ENCODE data around the gene DXO. TPM values are rescaled to one million over a fixed set of nuclear protein-coding genes. Genes with fewer than 3 reads are reported as not detected.

Gene DXO
- total and polyA plus RNA-seq, 2 donors (not counting 1 experiment from before 2014, with no cell fraction given) = 36.1 to 150 TPM

GRCh38 chr6:31952140-31952805 is 19.7 kb downstream of the DXO start:
- peak; percentile 31 for ATAC-seq (ENCODE audit: low read depth)
- 91% methylated on average over 3 of the region's 5 CpGs for WGBS (ENCODE audit: insufficient coverage)

More at GRCh38 chr6:31952140-31952805, 19.7 kb downstream of the DXO start:
- Mint-ChIP-seq H3K27me3 (no peaks in the 10 kb centered on the region), H3K4me3 (no peak overlapping the region), H3K27ac (no peak overlapping the region), H3K4me1 (no peaks in the 10 kb centered on the region), H3K9me3 (ENCODE audit: insufficient read depth) (no peaks in the 10 kb centered on the region)
- TF ChIP-seq CTCF (IDR thresholded peaks at IDR 0.05) (peak; percentile 42), EZH2 (IDR thresholded peaks at IDR 0.05; ENCODE audit: borderline replicate concordance, insufficient read depth, low read depth, low read length, poor library complexity, severe bottlenecking) (no peak)
- no peak overlapping the region for H3K27ac ChIP-seq (ENCODE audit: low read length in 2 of 2)
- H4K20me1 ChIP-seq (ENCODE audit: control insufficient read depth, insufficient read depth, low read length, poor library complexity, severe bottlenecking) = no peaks in the 10 kb centered on the region
- H3K4me1 ChIP-seq (ENCODE audit: control insufficient read depth in 2 of 2, insufficient read depth in 2 of 2, low read length in 2 of 2) = no peaks in the 10 kb centered on the region
- no peak overlapping the region for H3K4me3 ChIP-seq (ENCODE audit: control extremely low read depth in 1 of 5, extremely low read depth in 1 of 5, insufficient read depth in 1 of 5, low read depth in 2 of 5, low read length in 4 of 5)
- intact Hi-C loops (cut with micrococcal nuclease) = loop anchor here (2.0 kb wide), 1 partner anchor 271 kb away; the partner anchor contains the start of gene LY6G5C
- H3K4me2 ChIP-seq (replicated peaks; ENCODE audit: low read depth, low read length, poor library complexity, severe bottlenecking) = no peak overlapping the region
- ChIA-PET CTCF (interaction anchor here (0.7 to 1.7 kb wide), 24 partner anchors 9 to 460 kb away, joined by 3 to 11 read pairs (median 3); partner anchors contain the start of genes ATP6V1G2, LY6G5C and ZBTB12), POLR2A (no interaction called here)
- H2AFZ ChIP-seq (ENCODE audit: insufficient read depth, low read depth, low read length, poor library complexity, severe bottlenecking) = no peak overlapping the region
- H3K79me2 ChIP-seq (ENCODE audit: control insufficient read depth, insufficient read depth, low read length) = no peaks in the 10 kb centered on the region
- peaks cover 3 to 54% of the 10 kb centered on the region in 2 experiments for H3K36me3 ChIP-seq (replicated peaks in 1 of 2; ENCODE audit: control extremely low read depth in 1 of 2, control insufficient read depth in 1 of 2, extremely low read depth in 1 of 2, insufficient read depth in 2 of 2, low read length in 1 of 2)
- peak; percentile 51 for DNase-seq
- H3K9me3 ChIP-seq (ENCODE audit: control extremely low read depth in 1 of 3, control insufficient read depth in 2 of 3, insufficient read depth in 1 of 3, low read length in 2 of 3) = no peaks in the 10 kb centered on the region
- H3K27me3 ChIP-seq (replicated peaks in 1 of 4; ENCODE audit: control extremely low read depth in 1 of 4, control insufficient read depth in 3 of 4, insufficient read depth in 4 of 4, low read length in 3 of 4) = no peaks in the 10 kb centered on the region
- H3K9ac ChIP-seq (ENCODE audit: low read length) = no peak overlapping the region

All from B cell (primary cell).